AG10803 (cell line): ENCODE measurements around the gene NFIC.
A peak's percentile ranks its signal among the peaks of the same experiment; 100 is the strongest.

Experiments
- DNase-seq: peaks from one replicate; pipeline ENCODE4 v3.0.0; 2010; ENCODE audit warnings: low read depth
- H3K4me3 ChIP-seq: 2 replicates; pipeline ENCODE4 v1.5.1; 2011; ENCODE audit warnings: mild to moderate bottlenecking, low read length, control low read depth
- TF ChIP-seq, protein P1 (sequence below): conservative IDR thresholded peaks from 2 replicates; pipeline ENCODE4 v1.5.1; 2011; ENCODE audit warnings: mild to moderate bottlenecking, low read length, control low read depth, inconsistent platforms

NFIC gene

GRCh38 chr19:3381701-3382372, 15.5 kb downstream of the NFIC start:
- TF ChIP-seq, protein P1, sequence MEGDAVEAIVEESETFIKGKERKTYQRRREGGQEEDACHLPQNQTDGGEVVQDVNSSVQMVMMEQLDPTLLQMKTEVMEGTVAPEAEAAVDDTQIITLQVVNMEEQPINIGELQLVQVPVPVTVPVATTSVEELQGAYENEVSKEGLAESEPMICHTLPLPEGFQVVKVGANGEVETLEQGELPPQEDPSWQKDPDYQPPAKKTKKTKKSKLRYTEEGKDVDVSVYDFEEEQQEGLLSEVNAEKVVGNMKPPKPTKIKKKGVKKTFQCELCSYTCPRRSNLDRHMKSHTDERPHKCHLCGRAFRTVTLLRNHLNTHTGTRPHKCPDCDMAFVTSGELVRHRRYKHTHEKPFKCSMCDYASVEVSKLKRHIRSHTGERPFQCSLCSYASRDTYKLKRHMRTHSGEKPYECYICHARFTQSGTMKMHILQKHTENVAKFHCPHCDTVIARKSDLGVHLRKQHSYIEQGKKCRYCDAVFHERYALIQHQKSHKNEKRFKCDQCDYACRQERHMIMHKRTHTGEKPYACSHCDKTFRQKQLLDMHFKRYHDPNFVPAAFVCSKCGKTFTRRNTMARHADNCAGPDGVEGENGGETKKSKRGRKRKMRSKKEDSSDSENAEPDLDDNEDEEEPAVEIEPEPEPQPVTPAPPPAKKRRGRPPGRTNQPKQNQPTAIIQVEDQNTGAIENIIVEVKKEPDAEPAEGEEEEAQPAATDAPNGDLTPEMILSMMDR = no peak
- DNase-seq = no peak
- no peak overlapping the region for H3K4me3 ChIP-seq

DNA sequence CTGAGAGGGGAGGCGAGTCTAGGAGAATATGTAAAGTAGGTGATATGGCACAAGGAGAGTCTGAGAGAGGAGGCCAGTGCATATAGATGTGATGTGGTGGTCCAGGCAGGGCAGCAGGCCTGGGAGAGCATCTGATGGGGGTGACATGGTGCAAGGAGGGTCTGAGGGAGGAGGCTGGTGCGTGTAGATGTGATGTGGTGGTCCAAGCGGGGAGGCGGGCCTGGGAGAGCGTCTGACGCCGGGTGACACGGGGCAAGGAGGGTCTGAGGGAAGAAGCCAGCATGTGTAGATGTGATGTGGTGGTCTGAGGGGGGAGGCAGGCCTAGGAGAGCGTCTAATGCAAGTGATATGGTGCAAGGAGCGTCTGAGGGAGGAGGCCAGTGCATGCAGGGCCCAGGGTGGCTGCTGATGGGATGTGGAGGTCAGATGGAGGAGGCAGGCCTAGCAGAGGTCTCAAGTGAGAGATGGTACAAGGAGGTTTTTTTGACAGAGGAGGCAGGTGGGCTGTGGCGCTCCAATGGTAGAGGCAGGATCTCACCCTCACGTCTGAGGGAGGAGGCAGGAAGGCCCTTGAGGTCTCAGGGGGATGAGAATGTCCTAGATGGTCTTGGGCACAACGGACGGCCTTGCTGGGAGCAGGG, 16.2 kb downstream of the NFIC start:
- no peak overlapping the region for H3K4me3 ChIP-seq
- no peak for DNase-seq
- TF ChIP-seq, protein P1 = no peak

DNA sequence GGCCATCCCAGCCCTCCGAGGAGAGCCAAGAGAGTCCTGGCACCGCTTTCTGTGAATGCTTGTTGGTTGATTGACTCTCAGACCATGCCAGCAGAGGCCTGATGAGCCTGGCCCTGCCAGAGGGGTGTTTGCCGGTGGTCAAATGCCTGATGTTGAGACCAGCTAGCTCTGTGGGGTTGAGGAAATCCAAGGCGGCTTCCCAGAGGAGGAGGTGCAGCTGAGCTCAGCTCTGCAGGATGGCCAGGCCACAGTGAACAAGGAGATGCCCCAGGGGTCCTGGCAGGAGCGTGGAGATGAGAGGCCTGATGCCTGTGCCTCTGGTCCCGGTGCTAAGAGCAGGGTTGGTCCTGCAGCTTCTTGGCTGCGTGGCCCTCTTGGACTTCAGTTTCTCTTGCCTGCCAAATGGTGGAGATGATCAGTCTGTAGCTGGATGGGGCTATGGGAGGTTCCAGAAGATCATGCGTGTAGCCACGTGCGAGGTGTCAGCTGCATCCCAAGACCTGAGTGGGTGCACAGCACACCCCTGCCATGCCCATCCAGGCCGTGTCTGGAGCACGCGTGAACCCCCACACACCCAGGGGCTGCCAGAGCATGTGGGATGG, 16.8 kb downstream of the NFIC start:
- TF ChIP-seq, protein P1 = no peak
- DNase-seq = no peak
- H3K4me3 ChIP-seq = no peak overlapping the region

DNA sequence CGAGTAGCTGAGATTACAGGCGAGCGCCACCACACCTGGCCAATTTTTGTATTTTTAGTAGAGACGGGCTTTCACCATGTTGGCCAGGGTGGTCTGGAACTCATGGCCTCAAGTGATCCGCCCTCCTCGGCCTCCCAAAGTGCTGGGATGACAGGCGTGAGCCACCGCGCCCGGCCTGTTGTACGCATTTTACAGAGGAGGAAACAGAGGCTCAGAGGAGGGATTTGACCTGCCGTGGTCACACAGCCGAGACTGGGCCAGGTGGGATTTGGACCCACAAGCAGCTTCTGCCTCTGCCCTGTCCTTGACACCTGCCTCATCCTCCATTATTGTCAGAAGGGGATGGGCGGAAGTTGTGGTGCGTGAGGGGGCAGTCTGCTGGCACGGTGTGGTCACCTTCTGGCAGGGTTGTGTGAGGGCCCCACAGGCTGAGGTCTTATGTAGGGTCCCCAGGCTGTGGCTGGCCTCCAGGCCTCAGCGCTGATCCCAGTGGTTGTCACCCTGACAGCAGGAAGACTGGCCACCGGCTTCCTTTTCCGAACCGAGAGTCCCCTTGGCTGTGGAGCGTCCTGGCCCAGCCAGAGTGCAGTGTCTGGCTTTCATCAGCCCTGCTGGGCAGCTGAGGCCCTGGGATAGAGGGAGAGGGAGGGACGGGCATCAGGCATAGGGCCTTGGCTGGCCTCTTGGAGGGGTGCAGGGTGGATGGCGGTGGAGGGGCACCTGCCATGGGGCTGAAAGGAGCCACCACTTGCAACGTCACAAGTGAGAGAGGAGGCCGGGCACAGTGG, 20.3 kb downstream of the NFIC start:
- no peak for DNase-seq
- TF ChIP-seq, protein P1 = no peak
- H3K4me3 ChIP-seq = 0 out of 2 replicates have a peak overlapping the region, but pooled peaks have one; percentile 3

DNA sequence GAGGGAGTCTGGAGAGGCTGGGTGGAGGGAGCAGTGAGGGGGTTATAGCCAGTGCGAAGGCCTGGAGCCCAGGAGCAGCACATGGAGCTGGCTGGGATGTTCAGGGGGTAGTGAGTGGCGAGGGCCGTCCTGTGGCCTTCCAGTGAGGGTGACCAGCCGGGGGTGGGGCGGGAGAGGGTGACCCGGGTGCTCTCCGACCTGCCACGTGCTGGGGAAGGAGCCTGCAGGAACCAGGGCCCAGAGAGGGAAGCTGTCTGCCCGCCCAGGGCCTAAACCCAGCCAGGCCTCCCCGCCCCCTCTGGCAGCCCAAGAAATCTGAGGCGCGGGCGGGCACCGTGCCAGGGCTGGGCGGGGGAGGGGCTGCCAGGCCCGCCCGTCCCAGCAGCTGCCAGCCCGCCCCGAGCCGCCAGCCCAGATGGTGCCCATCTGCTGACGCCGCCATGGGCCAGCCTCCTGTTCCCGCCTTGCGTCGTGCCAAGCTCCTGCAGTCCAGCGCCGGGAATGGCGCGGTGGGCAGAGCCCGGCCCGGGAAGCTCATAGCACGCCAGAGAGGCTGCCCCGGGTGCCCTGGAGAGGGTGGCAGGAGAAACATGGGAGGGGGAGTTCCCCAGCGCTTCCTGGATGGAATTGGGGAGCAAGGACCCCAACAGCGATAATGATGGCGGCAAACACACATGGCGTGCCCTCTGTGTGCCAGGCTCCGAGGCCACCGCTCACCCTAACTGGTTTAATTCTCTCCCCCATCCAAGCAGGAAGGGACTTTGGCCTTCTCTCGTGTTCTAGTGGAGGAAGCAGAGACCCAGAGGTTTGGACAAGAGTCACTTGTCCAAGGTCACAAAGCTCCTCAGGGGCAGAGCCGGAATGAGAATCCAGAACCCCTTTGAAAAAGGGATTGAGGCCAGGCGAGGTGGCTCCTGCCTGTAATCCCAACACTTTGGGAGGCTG, 21.5 kb downstream of the NFIC start:
- peak; percentile 84 for DNase-seq
- TF ChIP-seq, protein P1 = no peak
- H3K4me3 ChIP-seq = no peak overlapping the region

GRCh38 chr19:3389446-3389778, 23.0 kb downstream of the NFIC start:
- DNase-seq = no peak
- TF ChIP-seq, protein P1 = no peak
- no peak overlapping the region for H3K4me3 ChIP-seq
